GM19240 (cell line): ENCODE data around the gene ZC3H12A.

Source experiments
- DNase-seq: peaks from one replicate; pipeline ENCODE4 v3.0.0; 2011; ENCODE audit warnings: low spot score; ENCODE audit not compliant: insufficient read length

Gene ZC3H12A

DNA sequence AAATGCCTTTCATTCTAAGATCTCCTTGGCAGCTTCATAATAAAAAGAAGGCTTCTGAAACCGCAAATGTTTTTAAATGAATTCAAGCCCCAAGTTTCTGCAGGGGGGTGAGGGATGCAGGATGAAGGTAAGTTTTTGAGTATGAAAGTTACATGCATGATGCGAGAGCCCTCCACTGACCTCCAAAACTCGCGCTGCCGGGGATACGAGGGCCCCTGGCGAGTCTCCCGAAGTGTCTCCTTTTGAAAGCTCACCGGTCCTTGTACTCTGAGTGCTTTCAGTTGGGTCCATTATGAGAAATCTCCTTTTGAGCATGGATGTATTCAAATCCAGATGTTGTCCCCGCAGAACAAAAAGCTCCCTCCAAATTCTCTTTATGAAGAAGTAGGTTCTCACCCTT, 18.9 kb upstream of the ZC3H12A start:
- DNase-seq, result no peak

DNA sequence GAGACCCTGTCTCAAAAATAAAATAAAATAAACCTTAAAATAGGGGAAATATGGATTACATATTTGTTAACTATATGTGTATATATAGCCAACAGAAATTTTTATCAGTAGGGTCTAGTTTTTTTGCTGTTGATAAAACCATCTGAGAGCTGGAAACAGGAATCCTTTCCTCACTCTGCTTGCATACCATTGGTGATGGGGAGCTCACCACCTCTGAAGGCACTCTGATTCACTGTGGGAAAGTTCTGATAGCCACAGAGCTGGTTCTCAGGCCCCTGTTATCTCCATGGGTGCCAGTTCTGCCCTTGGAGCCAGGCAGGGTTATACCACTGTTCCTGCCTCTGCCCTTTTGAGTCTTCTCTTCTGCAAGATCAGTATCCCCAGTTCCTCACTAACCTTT, 17.8 kb upstream of the ZC3H12A start:
- no peak for DNase-seq

DNA sequence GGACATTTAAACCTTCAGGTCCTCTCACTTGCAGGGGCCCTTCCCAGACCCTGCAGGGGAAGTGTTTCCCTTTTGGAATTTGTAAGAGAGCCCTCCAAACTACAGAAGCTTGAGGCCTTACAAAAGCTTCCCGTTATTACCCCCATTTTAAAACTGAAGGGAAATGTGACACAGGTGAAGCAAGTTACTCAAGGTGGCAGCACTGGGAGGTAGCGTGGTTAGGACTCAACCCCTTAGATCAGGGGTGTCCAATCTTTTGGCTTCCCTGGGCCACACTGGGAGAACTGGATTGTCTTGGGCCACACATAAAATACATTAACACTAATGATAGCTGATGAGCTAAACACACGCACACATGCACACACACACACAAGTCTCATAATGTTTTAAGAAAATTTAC, 15.8 kb upstream of the ZC3H12A start:
- DNase-seq, result no peak

DNA sequence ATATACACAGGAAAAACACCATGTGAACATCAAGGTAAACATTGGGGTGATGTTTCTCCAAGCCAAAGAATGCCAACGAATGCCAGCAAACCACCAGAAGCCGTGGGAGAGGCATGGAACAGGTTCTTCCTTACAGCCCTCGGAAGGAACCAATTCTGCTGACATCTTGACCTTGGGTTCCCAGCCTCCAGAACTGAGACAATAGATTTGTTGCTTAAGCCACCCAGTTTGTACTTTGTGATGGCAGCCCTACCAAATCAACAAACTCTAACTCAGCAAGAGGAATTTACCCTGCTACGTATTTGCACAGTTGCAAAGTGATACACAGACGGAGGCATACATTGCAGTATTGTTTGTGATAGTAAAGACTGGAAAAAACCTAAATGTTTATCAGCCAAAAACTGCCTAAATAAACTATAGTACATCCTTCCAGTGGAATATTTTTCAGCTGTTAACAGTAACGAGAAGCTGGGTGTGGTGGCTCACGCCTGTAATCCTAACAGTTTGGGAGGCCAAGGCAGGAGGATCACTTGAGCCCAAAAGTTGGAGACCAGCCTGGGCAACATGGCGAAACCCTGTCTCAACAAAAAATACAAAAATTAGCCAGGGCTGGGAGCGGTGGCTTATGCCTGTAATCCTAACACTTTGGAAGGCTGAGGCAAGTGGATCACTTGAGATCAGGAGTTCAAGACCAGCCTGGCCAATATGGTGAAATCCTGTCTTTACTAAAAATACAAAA, 12.5 kb upstream of the ZC3H12A start:
- DNase-seq, result no peak

DNA sequence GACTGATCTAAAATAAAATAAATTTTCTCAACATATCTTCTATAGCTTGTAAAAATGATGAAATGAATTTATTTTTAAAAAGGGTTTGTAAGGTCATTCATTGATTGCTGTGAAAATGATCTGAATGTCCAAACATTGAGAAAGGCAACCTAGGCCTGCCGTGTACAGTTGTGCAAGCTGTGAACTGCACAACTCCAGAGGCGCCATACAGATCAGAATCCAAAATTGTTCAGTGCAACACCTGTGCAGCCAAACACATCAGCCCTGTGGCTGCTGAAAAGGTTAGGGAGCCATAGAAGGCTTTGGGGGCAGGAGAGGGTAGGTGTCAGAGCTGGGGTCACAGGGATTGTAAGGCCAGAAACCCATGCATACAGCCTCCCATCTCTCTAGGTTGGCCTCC, 9.9 kb upstream of the ZC3H12A start:
- no peak for DNase-seq

DNA sequence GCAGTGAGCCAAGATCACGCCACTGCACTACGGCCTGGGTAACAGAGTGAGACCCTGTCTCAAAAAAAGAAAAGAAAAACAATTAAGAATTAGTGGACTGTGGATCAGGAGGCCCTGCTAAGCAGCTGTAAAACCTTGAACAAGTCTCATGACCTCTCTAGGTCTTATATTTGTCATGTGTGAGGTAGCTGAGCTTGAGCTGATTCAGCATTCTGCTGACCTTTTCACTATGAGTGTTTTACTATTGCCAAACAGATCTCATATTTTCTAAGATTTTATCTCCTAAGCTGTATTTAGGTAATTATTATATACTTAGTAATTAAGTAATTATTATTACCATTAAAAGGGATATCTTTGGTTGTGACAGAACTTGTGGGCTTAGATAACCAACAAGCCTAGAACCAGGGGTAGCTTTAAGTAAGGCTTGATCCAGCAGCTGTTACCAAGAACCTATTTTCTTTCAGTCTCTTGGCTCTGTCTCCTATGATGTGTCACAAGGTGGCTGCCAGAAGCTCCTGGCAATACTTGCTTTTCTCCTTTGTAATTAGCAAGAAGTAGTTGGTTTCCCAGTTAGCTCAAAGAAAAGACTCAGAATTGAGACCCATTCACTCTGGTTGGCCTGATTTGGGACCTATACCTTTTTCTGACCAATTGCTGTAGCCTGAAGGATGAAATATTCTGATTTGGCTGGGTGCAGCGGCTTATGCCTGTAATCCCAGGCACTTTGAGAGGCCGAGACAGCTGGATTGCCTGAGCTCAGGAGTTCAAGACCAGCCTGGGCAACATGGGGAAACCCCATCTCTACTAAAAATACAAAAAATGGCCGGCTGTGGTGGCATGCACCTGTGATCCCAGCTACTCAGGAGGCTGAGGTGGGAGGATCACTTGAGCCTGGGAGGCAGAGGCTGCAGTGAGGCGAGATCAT, 8.5 kb upstream of the ZC3H12A start:
- no peak for DNase-seq

DNA sequence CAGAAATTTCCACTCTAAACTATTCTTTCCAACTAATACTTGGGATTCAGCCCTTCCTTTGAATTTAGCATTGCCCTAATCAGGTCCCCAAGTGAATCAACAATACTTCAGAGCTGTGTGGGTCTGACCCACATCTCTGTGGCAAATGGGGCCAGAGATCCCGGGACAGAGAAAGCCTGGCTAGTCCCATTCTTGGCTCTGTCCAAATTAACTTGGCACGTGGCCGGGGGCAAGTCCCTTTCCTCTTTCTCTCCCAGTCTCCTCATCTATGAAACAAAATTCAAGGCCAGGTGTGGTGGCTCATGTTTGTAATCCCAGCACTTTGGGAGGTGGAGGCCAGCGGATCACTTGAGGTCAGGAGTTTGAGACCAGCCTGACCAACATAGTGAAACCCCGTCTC, 6.3 kb upstream of the ZC3H12A start:
- DNase-seq, result no peak

DNA sequence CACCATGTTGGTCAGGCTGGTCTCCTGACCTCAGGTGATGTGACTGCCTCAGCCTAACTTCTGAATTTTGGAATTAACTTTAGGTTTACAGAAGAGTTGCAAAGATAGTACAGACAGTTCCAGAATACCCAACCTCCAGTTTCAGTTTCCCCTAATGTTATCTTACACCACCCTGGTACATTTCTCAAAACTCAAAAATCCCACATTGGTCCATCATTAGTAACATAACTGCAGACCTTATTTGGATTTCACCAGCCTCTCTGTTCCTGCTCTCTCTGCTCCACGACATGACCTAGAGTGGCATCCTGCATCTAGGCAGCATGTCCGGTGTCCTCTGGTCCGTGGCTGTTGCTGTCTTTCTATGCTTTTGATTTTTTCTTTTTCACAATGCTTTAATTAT, 5.0 kb upstream of the ZC3H12A start:
- DNase-seq, result no peak

DNA sequence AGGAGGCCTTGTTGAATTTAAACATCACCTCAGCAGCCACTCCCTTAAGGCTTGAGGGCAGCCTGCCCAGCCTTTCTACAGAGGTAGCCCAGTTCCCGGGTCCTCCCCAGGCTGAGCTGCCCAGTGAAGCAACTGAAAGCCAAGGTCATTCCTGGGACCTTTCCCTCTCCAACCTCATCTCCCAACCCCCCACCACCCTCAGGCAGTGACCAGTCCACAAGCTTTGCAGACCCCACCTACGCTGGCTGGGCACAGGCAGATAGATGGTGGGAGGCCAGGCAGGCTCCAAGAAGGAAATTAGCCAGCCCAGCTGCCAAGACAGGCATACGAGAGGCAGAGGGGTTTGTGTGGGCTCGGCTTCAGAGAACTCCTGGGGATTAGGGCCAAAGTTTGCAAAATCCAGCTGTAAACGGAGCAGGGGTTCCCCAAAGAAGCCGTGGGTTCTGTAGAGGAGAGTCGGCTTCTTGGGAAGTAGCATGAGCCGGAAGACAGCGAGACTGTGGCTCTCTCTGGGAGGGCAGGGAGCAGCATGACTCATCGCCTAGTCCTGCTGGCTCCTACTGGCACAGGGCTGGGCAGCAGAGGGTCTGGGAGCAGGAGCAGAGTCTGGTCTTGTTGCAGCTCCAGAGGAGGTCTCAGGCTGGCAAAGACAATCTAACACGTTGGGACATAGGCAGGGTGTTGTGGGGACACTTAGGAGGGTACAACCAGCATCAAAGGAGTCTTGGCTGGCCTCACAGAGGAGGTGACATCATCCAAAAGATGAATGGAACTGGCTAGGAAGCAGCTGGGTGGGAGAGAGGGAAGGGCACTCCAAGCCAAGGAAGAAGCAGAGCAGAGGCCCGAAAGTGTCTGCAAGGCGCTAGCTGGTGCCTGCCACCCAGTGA, 2.8 kb upstream of the ZC3H12A start:
- no peak for DNase-seq

DNA sequence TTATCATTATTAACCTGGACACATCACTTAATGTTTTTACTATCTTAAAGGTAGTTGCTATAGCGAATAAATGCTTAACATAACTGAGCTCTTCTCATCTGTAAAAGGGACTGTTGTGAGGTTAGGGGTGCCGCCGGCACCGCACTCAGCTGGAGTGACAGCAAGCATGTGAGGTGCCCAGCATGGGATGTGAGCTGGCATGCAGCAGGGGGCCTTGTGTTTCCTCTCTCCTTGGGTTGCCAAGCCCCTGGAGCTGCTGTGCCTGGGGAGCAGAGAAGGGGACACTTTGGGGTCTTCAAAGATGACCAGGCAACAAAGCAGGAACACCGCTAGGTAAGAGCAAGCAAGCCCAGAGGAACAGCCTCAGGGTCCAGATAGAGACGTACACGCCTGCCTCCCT, 2.1 kb upstream of the ZC3H12A start:
- no peak for DNase-seq

DNA sequence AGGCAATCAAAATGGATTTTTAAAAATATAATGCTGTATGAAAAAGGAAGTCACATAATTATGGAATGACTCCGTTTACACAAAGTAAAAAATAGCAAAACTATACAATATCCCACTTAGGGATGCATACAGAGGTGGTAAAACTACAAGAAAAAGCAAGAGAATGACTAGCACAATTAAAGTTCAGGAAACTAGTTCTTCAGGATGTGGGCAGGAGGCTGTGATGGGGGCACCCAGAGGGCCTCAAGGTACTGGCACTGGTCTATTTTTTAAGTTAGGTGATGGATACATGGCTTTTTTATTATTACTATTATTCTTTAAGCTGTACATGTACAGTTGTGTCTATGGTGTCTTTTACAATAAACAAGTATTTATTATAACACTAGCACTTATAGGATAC, 1.4 kb upstream of the ZC3H12A start:
- no peak for DNase-seq

DNA sequence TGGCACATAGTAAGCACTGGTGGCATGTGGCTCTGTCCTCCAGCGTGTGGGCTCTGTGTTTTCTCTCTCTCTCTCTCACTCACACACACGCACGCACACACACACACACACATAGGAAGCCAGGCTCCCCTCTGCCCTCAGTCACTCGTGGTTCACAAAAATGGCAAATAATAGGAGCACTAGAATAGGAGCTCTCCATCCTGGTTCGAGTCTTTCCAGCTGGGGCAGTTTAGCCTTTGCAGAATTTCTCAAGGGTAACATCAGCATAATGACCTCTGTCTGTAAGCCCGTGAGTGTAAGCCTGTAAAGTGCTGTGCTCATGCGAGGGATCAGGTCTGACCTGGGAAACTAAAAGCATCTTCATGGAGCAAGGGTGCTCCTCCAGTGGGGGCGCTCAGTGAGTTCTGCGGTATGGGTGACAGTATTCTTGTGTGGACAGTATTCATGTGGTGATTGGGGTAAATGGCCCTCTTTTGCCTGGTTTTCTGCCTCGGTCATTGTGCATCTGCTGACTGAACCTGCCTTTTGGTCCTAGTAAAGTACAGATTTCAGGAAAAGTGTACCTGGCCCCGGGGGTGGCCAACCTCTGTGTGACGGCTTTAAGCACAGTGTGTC, 842 bp upstream of the ZC3H12A start:
- DNase-seq, result no peak

DNA sequence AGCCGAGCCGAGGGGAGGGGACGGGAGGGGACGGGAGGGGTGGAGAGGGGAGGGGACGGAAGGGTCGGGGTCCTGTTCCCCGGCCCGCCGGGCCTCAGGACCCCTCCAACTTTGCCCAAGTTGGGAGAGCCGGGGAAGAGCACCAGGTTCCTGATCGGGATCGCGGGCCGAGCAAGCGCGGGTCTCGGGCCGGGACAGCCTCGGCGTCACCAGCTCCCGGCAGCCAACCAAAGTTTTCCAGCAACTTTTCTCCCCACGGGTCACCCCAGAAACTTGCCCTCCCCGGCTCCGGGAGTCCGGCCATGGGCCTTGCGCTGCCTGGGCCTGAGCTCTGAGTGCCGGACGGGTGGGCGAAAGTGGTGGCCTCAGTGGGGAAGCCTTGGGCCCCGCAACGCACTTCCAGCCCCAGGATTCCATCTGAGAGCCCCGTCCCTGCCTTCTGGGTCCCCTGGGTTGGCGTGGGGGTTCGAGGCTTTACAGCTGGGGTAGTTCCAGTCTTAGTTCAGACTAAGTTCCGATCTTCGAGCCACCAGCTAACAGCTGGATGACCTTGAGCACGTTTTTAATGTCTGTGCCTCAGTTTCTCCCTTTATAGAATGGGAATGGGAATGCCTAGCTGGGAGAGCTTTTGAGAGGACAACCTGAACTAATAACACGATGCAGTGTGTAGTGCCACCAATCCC, 458 bp downstream of the ZC3H12A start:
- no peak for DNase-seq

DNA sequence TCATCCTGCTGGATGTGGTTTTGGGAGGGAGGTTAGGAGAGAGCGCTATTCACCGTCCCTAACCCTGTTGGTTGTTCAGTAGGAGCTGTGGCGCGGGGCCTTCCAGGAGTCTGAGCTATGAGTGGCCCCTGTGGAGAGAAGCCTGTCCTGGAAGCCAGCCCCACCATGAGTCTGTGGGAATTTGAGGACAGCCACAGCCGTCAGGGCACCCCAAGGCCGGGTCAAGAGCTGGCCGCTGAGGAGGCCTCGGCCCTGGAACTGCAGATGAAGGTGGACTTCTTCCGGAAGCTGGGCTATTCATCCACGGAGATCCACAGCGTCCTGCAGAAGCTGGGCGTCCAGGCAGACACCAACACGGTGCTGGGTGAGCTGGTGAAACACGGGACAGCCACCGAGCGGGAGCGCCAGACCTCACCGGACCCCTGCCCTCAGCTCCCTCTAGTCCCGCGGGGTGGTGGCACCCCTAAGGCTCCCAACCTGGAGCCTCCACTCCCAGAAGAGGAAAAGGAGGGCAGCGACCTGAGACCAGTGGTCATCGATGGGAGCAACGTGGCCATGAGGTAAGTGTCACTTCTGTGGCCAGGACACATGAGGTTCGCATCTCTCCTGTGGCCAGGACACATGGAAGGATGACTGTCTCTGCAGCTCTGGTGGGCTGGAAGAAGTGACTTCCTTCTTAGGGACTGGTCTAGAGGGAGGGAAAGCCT, 1.2 kb downstream of the ZC3H12A start:
- no peak for DNase-seq

DNA sequence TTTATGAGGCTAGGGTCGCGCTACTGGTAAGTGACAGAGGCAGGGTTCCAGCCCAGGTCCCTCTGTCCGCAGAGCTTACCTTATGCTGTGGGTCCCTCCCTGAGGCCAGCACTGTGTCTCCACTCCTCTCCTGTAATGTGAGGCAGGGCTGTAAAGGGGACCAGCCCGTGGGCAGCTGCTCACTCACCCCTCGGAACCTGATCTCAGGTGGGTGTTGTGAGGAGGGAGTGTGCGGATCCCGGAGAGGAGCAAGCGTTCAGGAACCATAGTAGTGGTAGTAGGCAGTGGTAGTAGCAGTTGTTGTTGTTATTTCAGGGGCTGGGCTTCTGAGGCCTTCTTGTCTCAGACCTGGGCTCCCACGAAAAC, 1.7 kb downstream of the ZC3H12A start:
- DNase-seq, result no peak

DNA sequence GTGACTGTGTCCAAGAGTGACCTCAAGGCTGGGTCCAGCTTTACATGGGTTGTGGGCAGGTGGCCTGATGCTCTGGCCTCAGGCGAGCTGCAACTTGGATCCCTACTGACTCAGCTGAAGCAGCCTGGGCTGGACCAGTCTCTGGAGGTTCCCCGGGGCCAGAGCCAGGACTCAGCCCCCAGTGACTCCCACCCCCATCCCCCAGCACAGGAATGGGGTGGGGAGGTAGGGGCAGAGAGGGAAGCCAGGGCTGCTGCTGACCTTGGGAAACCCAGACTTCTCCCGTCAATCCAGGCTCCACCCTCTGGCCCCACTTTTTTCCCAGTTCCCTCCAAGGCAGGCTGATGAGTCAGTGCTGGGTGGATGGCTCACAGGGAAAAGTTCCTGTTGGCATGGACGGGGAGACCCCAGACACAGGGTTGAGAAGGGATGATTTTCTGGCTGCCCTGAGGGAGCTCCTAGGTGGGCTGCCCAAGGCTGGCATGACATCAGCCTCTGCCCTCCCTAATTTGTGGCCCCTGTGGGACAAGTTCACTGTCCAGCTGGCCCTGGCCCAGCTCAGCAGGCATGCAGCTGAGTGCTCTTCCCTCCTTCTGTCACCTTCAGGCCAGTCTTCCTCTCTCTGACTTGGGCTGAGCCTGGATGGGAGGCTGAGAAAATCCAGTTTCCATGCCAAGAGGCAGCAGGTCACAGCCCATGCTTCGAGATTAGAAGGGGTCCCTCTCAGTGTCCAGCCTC, 2.2 kb downstream of the ZC3H12A start:
- DNase-seq, result no peak

DNA sequence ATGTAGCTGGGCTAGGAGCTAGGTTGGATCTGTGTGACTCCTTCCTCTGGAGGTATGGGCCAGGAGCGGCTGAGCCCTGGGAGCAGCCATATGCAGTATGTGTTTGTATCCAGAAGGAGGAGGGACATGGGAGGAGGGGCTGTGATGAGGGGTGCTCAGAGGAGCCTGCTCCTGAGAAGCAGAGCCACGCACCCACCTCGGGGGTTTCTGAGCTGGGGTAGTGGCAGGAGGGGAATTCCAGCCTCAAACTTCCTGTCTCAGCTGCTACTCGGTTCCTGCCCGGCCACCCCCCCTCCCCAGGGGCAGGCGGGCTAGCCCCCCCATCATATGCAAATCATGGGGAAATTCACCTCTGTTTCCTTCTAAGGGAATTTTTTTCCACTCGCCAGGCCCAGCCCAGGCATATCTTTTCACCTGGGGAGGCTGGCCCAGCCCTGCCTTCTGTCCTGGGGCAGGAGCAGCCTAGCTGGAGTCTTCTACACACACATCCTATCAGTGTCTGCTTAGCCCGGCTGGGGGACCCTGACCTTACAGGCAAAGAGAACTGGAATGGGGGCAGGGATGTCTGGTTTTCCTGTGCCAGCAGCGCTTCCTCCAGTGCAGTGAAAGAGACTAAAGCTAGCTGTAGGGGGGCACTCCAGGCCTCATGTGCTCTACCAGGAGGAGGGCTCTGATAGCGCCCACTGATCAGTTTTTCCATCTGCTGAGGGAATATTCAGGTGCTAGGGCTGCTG, 3.0 kb downstream of the ZC3H12A start:
- DNase-seq, result peak; percentile 65

DNA sequence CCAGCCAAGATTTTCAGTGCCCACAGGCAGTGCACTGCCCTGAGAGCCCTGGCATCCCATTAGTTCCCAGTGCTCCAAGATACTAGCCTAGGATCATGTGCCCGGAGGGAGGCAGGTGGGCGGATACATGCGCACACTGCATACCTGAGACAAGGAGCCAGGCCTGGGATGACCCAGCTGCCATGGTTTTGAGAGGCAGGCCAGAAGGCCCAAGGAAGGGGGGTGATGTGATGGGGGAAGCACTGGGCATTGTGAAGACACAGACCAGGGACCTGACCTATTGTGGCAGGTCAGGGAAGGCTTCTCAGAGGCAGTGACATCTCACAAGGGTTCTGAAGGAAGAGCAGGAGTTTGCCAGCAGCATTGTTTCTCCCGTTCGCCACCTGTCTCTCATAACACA, 3.6 kb downstream of the ZC3H12A start:
- no peak for DNase-seq

DNA sequence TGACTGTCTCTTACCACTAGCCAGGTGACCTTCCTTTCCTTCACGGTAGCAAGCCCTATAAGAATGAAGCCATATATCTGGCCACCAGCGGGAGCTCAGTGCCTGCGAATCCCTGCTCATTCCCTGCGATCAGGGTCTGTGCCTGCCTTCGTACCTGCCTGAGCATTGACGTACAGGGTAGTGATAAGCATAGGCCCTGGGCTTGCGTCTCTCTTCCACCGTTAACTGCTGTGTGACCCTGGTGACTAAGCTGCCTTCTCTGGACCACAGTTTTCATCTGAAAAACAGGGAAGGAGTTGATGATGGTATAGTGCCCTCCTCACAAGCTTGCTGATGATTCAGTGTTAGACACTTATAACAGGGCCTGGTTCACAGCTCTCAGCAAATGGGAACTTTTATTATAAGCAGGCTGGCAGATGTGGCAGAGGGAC, 4.1 kb downstream of the ZC3H12A start:
- DNase-seq, result no peak
